HG02588 (cell line): Measurements from ENCODE around the gene SORCS2.

Source experiments
- ATAC-seq: cut with Tn5 transposase; IDR thresholded peaks from one replicate; pipeline ENCODE4 v1.9.1; 2021; ENCODE audit warnings: mild to moderate bottlenecking, moderate library complexity; ENCODE audit not compliant: unreplicated experiment

The SORCS2 gene

GRCh38 chr4:7399440-7400234 is 207.3 kb downstream of the SORCS2 start:
- ATAC-seq = no peak

- no peak for ATAC-seq
Observed at GRCh38 chr4:7400671-7401298, 208.4 kb downstream of the SORCS2 start.

- ATAC-seq = no peak
Observed at GRCh38 chr4:7402526-7402925, 210.2 kb downstream of the SORCS2 start.

- no peak for ATAC-seq
Observed at GRCh38 chr4:7403001-7403400, 210.7 kb downstream of the SORCS2 start.

- ATAC-seq = no peak
Observed at GRCh38 chr4:7408166-7408565, 215.8 kb downstream of the SORCS2 start.

GRCh38 chr4:7410446-7410845 is 218.1 kb downstream of the SORCS2 start:
- no peak for ATAC-seq

- no peak for ATAC-seq
Observed at GRCh38 chr4:7411491-7411890, 219.2 kb downstream of the SORCS2 start.

GRCh38 chr4:7411896-7412553 is 219.7 kb downstream of the SORCS2 start:
- ATAC-seq = no peak

GRCh38 chr4:7412554-7412912 is 220.2 kb downstream of the SORCS2 start:
- ATAC-seq = no peak

GRCh38 chr4:7414046-7414445 is 221.7 kb downstream of the SORCS2 start:
- ATAC-seq = no peak

GRCh38 chr4:7414736-7415510 is 222.6 kb downstream of the SORCS2 start:
- ATAC-seq = no peak

- no peak for ATAC-seq
Observed at GRCh38 chr4:7415927-7416686, 223.8 kb downstream of the SORCS2 start.

GRCh38 chr4:7416745-7417432 is 224.6 kb downstream of the SORCS2 start:
- no peak for ATAC-seq

GRCh38 chr4:7417639-7418038 is 225.3 kb downstream of the SORCS2 start:
- no peak for ATAC-seq

GRCh38 chr4:7418131-7418943 is 226.0 kb downstream of the SORCS2 start:
- ATAC-seq = no peak

GRCh38 chr4:7419961-7420660 is 227.8 kb downstream of the SORCS2 start:
- no peak for ATAC-seq

GRCh38 chr4:7420661-7421040 is 228.3 kb downstream of the SORCS2 start:
- ATAC-seq = no peak

GRCh38 chr4:7421356-7422150 is 229.2 kb downstream of the SORCS2 start:
- ATAC-seq = no peak
